ENCODE results near the gene IL1R2. TPM values are rescaled to one million over a fixed set of nuclear protein-coding genes. Genes with fewer than 3 reads are reported as not detected.
A peak's percentile ranks its signal among the peaks of the same experiment; 100 is the strongest.

IL1R2 gene
- total and polyA plus RNA-seq, 2 of the 13 experiments (the other 11 are each of a cell fraction or from before 2014, with no cell fraction given) = 3.6 to 7.3 TPM

DNA sequence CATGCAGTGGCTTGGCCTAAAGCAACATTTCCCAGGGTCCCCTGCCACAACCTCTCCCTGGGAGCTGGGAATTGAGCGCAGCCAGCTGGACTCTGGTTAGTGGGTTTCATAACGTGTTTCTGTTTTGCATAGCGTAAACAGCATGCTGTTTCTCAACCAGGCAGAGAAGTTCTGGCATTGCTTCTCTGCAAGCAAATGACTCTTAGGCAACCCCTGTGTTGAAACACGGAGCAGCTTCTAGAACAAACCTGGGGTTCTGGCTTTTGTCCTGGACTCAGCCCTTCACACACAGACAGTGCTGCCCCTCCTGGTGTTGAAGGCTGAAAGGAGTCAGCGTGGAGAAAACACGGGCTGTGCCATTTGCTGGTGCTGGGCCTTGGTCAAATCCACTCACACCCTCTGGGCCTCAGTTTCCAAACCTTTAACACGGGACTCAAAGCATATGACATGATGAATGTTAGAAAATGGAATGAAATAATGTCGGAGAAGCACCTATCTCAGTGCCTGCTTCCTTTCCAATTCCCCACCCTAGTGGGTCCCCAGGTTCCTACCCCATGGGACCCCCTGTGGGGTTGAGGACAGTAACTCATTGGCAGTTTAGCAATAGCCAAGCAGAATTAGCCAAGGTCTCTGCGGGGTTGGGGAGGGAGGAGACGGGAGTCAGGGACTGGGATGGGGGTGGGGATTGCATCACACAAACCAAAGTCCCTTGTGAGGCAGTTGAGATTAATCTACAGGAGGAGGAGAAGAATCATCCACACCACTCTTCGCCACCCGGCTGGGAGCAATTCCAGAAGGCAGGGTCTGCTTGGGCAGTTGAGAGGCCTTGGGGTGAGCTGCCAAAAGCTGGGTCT lies 30.2 kb upstream of the IL1R2 start (continued):
- TF ChIP-seq, protein P1, sequence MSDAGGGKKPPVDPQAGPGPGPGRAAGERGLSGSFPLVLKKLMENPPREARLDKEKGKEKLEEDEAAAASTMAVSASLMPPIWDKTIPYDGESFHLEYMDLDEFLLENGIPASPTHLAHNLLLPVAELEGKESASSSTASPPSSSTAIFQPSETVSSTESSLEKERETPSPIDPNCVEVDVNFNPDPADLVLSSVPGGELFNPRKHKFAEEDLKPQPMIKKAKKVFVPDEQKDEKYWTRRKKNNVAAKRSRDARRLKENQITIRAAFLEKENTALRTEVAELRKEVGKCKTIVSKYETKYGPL (CRISPR knock-in tag; IDR thresholded peaks at IDR 0.05) = peak; percentile 88
- TF ChIP-seq, protein P2, sequence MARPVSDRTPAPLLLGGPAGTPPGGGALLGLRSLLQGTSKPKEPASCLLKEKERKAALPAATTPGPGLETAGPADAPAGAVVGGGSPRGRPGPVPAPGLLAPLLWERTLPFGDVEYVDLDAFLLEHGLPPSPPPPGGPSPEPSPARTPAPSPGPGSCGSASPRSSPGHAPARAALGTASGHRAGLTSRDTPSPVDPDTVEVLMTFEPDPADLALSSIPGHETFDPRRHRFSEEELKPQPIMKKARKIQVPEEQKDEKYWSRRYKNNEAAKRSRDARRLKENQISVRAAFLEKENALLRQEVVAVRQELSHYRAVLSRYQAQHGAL (CRISPR knock-in tag; IDR thresholded peaks at IDR 0.05; ENCODE audit: not compliant biosample characterization) = no peak
- no peak; the same call in 1 of the 2 replicates for TF ChIP-seq SMYD3 (CRISPR knock-in tag; IDR thresholded peaks at IDR 0.05)
- peak; percentile 78 for TF ChIP-seq FOXO1 (CRISPR knock-in tag; IDR thresholded peaks at IDR 0.05)
- no peak for TF ChIP-seq ZSCAN31 (CRISPR knock-in tag; IDR thresholded peaks at IDR 0.05; ENCODE audit: low read depth)
- no peak for TF ChIP-seq DMTF1 (CRISPR knock-in tag; IDR thresholded peaks at IDR 0.05)
- TF ChIP-seq SNRNP70 (IDR thresholded peaks at IDR 0.05; ENCODE audit: low read depth, low read length) = no peak
- TF ChIP-seq ZKSCAN8 (CRISPR knock-in tag; IDR thresholded peaks at IDR 0.05; ENCODE audit: borderline replicate concordance) = peak; percentile 30; the same call in 1 of the 2 replicates
- peak; percentile 89 for TF ChIP-seq MAZ (IDR thresholded peaks at IDR 0.05; ENCODE audit: borderline replicate concordance, low read depth, low read length)
- no peak for TF ChIP-seq MAZ (CRISPR knock-in tag; IDR thresholded peaks at IDR 0.05; ENCODE audit: low read depth)
- TF ChIP-seq, protein P3, sequence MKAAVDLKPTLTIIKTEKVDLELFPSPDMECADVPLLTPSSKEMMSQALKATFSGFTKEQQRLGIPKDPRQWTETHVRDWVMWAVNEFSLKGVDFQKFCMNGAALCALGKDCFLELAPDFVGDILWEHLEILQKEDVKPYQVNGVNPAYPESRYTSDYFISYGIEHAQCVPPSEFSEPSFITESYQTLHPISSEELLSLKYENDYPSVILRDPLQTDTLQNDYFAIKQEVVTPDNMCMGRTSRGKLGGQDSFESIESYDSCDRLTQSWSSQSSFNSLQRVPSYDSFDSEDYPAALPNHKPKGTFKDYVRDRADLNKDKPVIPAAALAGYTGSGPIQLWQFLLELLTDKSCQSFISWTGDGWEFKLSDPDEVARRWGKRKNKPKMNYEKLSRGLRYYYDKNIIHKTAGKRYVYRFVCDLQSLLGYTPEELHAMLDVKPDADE (CRISPR knock-in tag; IDR thresholded peaks at IDR 0.05) = no peak
- TF ChIP-seq, protein P4, sequence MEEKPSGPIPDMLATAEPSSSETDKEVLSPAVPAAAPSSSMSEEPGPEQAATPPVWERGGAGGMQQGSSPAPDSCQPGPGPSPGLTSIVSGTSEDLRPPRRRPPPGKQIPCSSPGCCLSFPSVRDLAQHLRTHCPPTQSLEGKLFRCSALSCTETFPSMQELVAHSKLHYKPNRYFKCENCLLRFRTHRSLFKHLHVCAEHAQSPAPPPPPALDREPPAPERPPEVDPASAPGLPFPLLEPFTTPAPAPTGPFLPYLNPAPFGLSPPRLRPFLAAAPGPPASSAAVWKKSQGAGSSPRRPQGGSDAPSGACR (CRISPR knock-in tag; IDR thresholded peaks at IDR 0.05) = peak; percentile 73; the same call in 1 of the 2 replicates
- no peak for TF ChIP-seq TCF12 (IDR thresholded peaks at IDR 0.05)
- no peak for TF ChIP-seq TCF12 (CRISPR knock-in tag; IDR thresholded peaks at IDR 0.05)
- no peak for TF ChIP-seq MTF2 (CRISPR knock-in tag; IDR thresholded peaks at IDR 0.05; ENCODE audit: borderline replicate concordance)
- no peak for TF ChIP-seq ZNF839 (CRISPR knock-in tag; IDR thresholded peaks at IDR 0.05; ENCODE audit: borderline replicate concordance)
- TF ChIP-seq, protein P5, sequence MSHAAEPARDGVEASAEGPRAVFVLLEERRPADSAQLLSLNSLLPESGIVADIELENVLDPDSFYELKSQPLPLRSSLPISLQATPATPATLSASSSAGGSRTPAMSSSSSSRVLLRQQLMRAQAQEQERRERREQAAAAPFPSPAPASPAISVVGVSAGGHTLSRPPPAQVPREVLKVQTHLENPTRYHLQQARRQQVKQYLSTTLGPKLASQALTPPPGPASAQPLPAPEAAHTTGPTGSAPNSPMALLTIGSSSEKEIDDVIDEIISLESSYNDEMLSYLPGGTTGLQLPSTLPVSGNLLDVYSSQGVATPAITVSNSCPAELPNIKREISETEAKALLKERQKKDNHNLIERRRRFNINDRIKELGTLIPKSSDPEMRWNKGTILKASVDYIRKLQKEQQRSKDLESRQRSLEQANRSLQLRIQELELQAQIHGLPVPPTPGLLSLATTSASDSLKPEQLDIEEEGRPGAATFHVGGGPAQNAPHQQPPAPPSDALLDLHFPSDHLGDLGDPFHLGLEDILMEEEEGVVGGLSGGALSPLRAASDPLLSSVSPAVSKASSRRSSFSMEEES (CRISPR knock-in tag; IDR thresholded peaks at IDR 0.05) = 0 out of 2 replicates have a peak, but pooled peaks have one; percentile 29
